ENCODE data around the gene UBXN7.
A peak's percentile ranks its signal among the peaks of the same experiment; 100 is the strongest.
"Not testable (repeated sequence)": the region's sequence is repeated elsewhere in the genome, so short reads cannot be mapped to it uniquely, and the experiment has no call there.

The UBXN7 gene

GRCh38 chr3:196414469-196414868 lies 17.8 kb downstream of the UBXN7 start:
- no peak for DNase-seq

DNA sequence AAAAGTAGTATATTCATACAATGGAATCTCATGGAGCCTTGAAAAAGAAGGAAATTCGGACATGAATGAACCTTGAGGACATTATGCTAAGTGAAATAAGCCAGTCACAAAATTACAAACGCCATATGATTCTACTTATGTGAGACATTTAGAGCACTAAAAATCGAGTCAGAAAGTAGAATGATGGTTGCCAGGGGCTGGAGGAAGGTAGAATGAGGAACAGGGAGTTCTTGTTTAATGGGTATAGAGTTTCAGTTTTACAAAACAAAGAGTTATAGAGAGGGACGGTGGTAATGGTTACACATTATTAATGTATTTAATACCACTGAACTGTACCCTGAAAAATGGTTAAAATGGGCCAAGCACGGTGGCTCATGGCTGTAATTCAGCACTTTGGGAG lies 19.5 kb downstream of the UBXN7 start:
- no peak for DNase-seq

DNA sequence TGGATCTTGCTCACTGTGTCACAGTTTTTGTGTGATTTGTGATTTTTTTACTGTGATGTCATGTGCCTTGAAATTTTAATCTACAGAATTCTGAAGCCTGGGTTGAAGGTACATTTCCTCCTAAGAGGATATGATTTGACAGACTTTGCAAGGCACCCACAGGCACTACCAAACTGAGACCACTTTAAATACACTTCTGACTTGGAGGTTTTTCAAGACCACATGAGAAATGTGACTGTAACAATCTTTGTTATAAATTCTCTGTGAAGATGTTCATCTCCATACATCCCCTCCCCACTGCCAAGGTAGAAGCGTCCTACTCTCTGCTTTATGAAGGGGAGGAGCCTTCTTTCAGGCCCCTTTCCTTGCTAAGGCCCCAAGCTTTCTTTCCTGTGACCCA lies 22.8 kb downstream of the UBXN7 start:
- no peak for DNase-seq

DNA sequence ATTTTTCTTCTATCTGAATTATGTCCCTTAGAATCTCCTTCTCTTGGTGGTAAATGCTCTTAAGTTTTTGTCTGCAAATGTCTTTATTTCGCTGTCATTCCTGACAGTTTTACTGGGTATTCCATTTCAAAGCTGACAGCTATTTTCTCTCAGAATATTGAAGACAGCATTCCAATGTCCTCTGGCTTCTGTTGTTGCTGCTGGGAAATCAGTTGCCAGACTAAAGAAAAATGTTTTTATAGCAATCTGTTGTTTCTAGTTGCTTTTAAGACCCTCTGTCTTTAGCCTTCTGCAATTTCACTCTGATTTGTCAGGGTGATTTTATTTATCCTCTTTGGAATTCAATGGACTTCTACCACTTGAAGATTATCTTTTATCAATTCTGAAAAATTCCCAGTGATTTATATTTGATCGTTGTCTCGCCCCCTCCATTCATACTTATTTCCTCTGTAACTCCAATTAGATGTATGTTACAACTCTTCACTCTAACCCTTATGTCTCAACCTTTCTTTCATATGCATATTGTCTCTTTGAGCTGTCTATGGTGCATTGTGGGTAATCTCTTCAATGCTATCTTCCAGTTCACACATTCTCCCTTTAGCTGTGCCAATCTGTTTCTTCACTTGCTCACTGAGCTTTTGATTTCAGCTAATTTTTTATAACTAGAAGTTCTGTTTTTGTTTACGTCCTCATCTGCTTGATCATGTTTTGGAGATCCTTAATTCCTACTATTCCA lies 23.5 kb downstream of the UBXN7 start:
- DNase-seq: no peak

DNA sequence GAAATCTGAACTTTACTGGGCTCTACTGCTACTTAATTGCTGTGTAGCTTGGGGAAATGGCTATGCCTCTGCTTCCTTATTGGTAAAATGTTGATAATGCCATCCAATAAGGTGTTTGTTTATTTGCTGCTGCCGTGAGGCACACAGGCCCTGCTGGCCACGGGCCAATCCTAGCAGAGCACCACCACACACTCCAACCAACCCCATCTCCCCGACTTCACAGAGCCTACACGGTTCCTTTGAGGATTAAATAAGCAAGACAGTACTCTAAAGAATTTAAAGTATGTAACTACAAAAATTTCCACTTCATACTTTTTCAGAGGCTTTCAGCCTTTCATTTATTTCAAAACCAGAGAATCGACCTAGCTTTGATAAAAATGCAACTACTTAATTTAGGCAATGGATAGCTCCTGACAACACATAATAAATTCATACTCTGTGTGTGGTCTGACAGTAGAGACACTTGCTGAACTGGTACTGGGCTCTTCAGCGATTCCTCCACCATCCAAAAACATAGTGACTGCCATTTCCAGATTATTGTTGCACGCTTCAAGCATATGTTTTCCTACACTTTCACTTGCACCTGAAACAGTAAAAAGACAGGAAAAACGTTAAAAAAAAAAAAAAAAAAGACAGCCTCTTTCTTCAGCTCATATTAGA lies 25.3 kb downstream of the UBXN7 start:
- no peak for DNase-seq

DNA sequence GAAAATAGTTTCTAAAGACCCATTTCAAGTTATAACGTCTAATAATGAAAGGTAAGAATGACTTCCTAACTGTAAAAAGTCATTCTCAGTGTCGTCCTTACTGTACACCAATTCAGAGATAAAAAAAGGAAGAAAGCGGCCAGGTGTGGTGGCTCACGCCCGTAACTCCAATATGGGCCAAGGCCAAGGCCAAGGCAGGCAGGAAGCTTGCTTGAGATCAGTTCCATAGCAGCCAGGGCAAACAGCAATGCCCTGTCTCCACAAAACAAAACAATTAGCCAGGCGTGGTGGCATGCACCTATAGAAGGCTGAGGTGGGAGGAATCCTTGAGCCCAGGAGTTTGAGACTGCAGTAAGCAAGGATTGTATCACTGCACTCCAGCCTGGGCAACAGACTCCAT lies 31.9 kb downstream of the UBXN7 start:
- DNase-seq: no peak

DNA sequence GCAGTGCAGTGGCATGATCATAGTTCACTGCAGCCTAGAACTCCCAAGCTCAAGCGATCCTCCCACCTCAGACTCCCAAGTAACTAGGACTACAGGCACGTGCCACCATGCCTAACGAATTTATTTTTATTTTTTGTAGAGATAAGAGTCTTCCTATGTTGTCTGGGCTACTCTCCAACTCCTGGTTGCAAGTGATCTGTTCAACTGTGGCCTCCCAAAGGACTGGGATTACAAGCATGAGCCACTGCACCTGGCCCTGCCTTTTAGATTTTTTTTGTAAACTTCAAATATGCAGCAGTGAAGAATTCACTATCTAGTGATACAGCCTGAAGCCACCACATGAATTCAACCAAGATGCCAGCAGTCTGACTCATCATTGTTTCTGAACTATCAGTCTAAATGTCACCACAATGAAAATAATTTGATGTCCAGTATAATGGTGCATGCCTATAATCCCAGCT lies 32.7 kb downstream of the UBXN7 start:
- peak; percentile 95 for DNase-seq

- no peak for DNase-seq
These were observed 33.4 kb downstream of the UBXN7 start for GRCh38 chr3:196398782-196399181.

- no peak for DNase-seq
These were observed 34.3 kb downstream of the UBXN7 start for GRCh38 chr3:196397941-196398340.

DNA sequence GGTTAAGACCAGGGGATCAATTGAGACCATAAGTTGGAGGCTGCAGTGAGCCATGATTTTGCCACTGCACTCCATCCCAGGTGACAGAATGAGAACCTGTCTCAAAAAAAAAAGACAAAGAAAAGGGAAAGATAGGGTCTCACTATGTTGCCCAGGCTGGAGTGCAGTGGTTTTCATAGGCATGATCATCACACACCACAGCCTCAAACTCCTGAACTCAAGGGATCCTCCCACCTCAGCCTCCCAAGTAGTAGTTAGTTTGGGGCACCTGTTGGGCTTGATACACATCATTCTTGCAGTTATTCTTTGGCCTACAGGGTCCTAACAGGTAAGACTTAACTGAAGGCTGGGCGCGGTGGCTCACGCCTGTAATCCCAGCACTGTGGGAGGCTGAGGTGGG lies 42.1 kb downstream of the UBXN7 start:
- DNase-seq: no peak

DNA sequence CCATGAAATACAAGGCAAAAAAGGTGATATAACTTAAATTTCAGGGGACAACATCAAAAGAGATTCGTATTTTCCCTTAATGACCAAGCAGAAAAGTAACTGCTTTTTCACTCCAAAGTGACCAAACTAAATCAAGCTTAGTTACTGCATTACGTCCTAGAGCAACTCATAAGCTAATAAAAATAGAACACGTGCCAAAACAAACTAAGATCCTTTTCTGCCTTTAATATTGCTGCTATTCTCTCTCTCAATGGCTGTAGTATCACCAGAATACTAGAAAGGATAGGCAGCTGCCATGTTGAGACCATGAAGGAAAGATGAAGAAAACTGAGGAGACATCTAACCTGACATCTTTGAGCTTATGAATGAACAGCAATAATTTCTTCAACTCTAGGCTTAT lies 43.3 kb downstream of the UBXN7 start:
- DNase-seq: no peak

- DNase-seq: not testable (repeated sequence)
These were observed 44.3 kb downstream of the UBXN7 start for GRCh38 chr3:196387941-196388340.

DNA sequence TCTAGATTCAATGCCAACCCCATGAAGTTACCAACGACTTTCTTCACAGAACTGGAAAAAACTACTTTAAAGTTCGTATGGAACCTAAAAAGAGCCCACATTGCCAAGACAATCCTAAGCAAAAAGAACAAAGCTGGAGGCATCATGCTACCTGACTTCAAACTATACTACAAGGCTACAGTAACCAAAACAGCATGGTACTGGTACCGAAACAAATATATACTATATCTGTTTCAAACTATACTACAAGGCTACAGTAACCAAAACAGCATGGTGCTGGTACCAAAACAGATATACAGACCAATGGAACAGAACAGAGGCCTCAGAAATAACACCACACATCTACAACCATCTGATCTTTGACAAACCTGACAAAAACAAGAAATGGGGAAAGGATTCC lies 45.4 kb downstream of the UBXN7 start:
- DNase-seq: not testable (repeated sequence)

DNA sequence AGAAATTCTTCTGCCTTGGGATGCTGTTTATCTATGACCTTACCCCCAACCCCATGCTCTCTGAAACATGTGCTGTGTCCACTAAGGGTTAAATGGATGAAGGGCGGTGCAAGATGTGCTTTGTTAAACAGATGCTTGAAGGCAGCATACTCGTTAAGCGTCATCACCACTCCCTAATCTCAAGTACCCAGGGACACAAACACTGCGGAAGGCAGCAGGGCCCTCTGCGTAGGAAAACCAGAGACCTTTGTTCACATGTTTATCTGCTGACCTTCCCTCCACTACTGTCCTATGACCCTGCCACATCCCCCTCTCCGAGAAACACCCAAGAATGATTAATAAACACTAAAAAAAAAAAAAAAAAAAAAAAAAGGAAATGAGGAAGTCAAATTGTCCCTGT lies 46.2 kb downstream of the UBXN7 start:
- DNase-seq: peak; percentile 29

- not testable (repeated sequence) for DNase-seq
These were observed 46.8 kb downstream of the UBXN7 start for GRCh38 chr3:196385446-196385845.

DNA sequence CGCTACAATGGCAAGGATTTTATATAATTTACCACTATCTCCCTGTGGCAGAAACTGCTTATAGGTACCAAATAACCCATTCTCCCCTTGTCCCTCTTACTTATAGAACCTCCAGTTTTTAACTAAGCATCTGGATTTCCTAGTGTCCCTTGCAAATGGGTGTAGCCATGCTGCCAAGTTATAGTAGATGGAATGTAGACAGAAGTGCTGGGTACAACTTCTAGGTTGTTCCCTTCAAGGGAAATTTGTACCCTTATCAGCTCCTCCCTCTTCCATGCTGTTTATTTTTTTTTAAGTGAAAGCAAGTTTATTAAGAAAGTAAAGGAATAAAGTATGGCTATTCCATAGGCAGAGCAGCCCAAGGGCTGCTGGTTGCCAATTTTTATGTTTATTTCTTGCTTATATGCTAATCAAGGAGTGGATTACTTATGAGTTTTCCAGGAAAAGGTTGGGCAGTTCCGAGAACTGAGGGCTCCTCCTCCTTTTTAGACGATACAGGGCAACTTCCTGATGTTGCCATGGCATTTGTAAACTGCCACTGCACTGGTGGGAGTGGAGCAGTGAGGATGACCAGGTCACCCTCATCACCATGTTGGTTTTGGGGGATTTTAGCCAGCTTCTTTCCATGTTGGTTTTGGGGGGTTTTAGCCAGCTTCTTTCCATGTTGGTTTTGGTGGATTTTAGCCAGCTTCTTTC lies 53.9 kb downstream of the UBXN7 start:
- peak; percentile 95 for DNase-seq

- no peak for DNase-seq
These were observed 54.9 kb downstream of the UBXN7 start for GRCh38 chr3:196377321-196377720.

- no peak for DNase-seq
These were observed 66.5 kb downstream of the UBXN7 start for GRCh38 chr3:196365736-196366135.

- DNase-seq: no peak
These were observed 71.6 kb downstream of the UBXN7 start for GRCh38 chr3:196360586-196360985.

- not testable (repeated sequence) for DNase-seq
These were observed 73.7 kb downstream of the UBXN7 start for GRCh38 chr3:196358540-196358939.

DNA sequence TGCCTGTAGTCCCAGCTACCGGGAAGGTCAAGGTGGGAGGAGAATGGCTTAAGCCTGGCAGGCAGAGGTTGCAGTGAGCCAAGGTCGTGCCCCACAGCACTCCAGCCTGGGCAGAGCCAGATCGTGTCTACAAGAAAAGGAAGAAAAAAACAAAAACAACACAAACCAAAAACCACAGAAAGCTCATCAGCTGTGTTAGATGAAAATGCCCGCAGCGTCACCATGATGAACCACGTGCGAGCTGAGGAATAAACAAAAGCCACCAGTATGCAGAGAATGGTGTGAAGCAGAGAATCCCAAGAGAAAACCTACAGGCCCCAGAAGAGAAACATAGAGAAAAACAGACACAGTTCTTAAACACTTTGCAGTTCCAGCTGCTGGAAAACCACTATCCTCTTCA lies 74.3 kb downstream of the UBXN7 start:
- no peak for DNase-seq

DNA sequence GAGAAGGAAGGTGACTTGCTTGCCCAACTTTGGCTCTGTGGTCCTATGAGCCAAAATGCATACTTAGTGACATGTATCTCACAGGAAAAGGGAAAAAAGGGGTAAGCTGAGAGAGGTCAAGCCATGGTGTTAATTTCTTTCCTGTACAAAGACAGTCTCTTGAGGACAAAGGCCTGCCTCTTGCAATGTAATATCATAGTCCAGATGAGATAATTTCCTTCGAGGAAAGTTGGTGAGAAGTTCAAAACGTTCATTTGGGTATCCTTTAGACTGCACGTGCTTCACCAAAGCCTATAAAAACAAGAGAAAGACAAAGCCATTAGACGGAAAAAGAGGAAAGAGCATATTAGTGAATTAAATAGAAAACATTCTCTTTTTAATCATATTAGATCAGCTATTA lies 75.7 kb downstream of the UBXN7 start:
- DNase-seq: no peak

DNA sequence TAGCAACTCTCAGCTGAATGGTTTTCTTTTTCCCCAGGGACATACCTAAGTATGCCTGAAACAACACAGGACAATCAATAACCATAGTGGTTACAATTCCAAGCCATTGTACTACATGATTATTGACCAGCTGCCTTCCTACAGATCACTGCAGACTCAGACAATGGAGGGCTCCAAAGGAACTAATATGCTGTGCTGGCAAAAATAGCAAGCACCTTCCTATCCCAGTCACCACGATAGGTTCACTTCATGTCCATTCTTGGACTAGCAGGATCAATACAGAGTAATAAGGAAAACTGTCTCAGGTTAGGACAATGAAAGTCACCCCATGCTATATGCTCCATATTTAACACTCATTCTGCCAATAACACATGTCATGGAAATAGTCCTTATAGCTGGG lies 76.6 kb downstream of the UBXN7 start:
- DNase-seq: no peak

- peak; percentile 84 for DNase-seq
These were observed 78.1 kb downstream of the UBXN7 start for GRCh38 chr3:196354132-196354531.
